ENCODE results near the gene MLLT6.

DNA sequence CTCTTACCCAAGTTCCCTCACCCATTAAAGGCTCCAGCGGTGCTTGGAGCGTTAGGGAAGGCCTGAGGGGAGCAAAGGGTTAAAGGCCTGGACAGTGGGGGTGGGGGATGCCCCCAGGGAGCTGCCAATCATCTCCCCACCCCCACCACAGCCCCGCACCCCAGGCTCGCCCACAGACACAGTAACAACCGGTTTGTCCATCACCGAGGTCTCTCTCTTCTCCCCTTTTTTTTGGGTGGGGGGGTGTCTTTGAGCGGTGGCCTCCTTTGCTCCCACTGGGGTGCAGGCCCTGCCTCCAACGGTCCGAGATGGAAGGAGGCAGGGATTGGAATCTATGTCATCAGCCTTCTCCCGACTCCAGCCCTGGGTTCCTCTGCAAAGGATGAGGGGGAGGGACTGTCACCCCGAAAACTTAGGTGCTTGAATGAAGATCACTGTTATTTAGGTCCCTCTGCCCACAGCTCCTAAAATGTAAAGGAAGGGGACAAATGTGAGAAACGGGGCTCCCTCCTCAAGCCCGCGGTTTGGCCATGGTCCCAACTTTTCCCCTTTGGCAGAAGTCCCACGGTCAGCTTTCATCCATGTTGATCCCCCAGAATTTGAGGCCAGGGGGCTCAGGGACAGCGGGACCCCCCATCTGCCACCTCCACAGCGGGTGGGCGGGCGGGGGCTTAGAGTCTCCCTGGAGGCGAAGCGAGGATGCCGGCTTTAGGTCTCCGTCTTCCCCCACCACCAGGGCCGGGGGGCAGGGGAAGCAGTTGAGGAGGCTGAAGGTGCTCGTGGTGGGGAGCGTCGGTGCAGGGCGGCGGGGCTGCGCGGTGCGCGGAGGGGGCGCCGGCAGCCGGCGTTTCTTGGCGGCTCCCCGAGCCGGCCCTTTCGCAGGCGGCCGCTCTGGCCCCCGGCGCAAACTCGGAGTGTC lies 32.0 kb upstream of the MLLT6 start:
- TF ChIP-seq, protein P1, sequence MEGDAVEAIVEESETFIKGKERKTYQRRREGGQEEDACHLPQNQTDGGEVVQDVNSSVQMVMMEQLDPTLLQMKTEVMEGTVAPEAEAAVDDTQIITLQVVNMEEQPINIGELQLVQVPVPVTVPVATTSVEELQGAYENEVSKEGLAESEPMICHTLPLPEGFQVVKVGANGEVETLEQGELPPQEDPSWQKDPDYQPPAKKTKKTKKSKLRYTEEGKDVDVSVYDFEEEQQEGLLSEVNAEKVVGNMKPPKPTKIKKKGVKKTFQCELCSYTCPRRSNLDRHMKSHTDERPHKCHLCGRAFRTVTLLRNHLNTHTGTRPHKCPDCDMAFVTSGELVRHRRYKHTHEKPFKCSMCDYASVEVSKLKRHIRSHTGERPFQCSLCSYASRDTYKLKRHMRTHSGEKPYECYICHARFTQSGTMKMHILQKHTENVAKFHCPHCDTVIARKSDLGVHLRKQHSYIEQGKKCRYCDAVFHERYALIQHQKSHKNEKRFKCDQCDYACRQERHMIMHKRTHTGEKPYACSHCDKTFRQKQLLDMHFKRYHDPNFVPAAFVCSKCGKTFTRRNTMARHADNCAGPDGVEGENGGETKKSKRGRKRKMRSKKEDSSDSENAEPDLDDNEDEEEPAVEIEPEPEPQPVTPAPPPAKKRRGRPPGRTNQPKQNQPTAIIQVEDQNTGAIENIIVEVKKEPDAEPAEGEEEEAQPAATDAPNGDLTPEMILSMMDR (conservative IDR thresholded peaks at IDR 0.05; ENCODE audit: low read depth, low read length) = no peak
- no peak for TF ChIP-seq POLR2A (IDR thresholded peaks at IDR 0.05; ENCODE audit: low read depth, low read length)
- no peak for TF ChIP-seq BHLHE40 (IDR thresholded peaks at IDR 0.05; ENCODE audit: low read depth, low read length)
- TF ChIP-seq MXI1 (IDR thresholded peaks at IDR 0.05; ENCODE audit: borderline replicate concordance, low read depth, low read length) = no peak
- TF ChIP-seq RAD21 (IDR thresholded peaks at IDR 0.05; ENCODE audit: low read length) = no peak
- TF ChIP-seq CEBPB (IDR thresholded peaks at IDR 0.05; ENCODE audit: low read depth, low read length) = no peak
- no peak for TF ChIP-seq USF2 (IDR thresholded peaks at IDR 0.05; ENCODE audit: low read depth, low read length)
- no peak for TF ChIP-seq MAFK (IDR thresholded peaks at IDR 0.05; ENCODE audit: low read depth, low read length)
- TF ChIP-seq RFX5 (IDR thresholded peaks at IDR 0.05; ENCODE audit: low read depth, low read length) = no peak
- TF ChIP-seq CHD1 (IDR thresholded peaks at IDR 0.05; ENCODE audit: low read depth, low read length) = no peak
- TF ChIP-seq MAZ (IDR thresholded peaks at IDR 0.05; ENCODE audit: borderline replicate concordance, low read depth, low read length) = no peak
- no peak for TF ChIP-seq SMC3 (IDR thresholded peaks at IDR 0.05; ENCODE audit: low read depth, low read length)
- TF ChIP-seq NFE2L2 (IDR thresholded peaks at IDR 0.05; ENCODE audit: low read depth, low read length) = no peak
